H1 (cell line): ENCODE data around the gene DDX3X. TPM values are rescaled to one million over a fixed set of nuclear protein-coding genes. Genes with fewer than 3 reads are reported as not detected.

ENCODE experiments used
- ASH2L ChIP-seq: fragments of 200-600, 300-600 bp; sonication (generic); IDR thresholded peaks from one replicate; pipeline ENCODE4 v1.7.1; 2017; ENCODE audit warnings: low read length
- CTBP2 ChIP-seq: IDR thresholded peaks from 2 replicates; pipeline ENCODE4 v1.7.0; 2011; ENCODE audit warnings: borderline replicate concordance, mild to moderate bottlenecking, moderate library complexity, mixed read lengths, low read length; ENCODE audit not compliant: insufficient read depth, insufficient read length
- HDAC6 ChIP-seq: IDR thresholded peaks from one replicate; pipeline ENCODE4 v1.7.1; 2012; ENCODE audit warnings: low read depth, mild to moderate bottlenecking, inconsistent platforms, low read length, moderate library complexity
- KDM5A ChIP-seq: fragments of 200-600 bp; IDR thresholded peaks from 2 replicates; pipeline ENCODE4 v1.7.1; 2012; ENCODE audit warnings: mild to moderate bottlenecking, low read length, inconsistent platforms, mixed read lengths
- MAFK ChIP-seq: IDR thresholded peaks from 2 replicates; pipeline ENCODE4 v1.6.1; 2012; ENCODE audit warnings: low read depth, mild to moderate bottlenecking, improper control_type of control experiment, low read length
- SIRT6 ChIP-seq: IDR thresholded peaks from one replicate; pipeline ENCODE4 v1.7.1; 2012; ENCODE audit warnings: low read length, inconsistent platforms
- polyA plus RNA-seq, 7 experiments: library from polyadenylated mRNA; depleted of rRNA in 3 of 7; stranded (reverse) in 5 of 7; unstranded in 2 of 7; fragments of >200 nt in 5 of 7; fragments of 200-250 nt in 2 of 7; gene quantifications; 1 replicate in 5 of 7; 2 replicates in 1 of 7; 4 replicates in 1 of 7; pipeline versions ENCODE4 v1.2.1 to v1.2.3, GENCODE V29; 2011 to 2013; ENCODE audit warnings: missing spikeins in 2 of 7, mixed read lengths in 2 of 7
- total RNA-seq: library from RNA; stranded (reverse); fragmentation: NEBNext Ultra II Directional; extraction: Animal tissue kit (Norgen Biotek cat#: 25700); gene quantifications from 2 replicates; pipeline ENCODE4 v1.2.1, GENCODE V29; 2021

The DDX3X gene
- total and polyA plus RNA-seq, 2 of the 8 experiments (the other 6 are each of a cell fraction or from before 2014, with no cell fraction given): 39.4 to 291 TPM

DNA sequence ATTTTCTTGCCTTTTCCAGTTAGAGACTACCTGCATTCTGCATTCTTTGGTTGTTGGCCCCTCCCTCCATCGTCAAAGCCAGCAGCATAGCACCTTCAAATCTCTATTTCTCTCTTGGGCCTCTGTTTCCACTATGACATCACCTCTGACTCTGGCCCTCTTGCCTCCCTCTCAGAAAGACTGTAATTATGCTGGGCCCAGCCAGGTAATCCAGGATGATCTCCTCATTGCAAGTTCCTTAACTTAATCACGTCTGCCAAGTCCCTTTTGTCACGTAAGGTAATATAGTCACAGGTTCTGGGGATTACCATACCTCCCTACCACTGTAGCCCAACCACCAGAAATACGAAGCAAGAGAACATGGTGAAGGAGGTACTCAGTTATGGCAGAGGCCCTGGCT lies 73.9 kb downstream of the DDX3X start (continued):
- no peak for TF ChIP-seq ASH2L
- no peak for TF ChIP-seq KDM5A
- no peak for TF ChIP-seq CTBP2
- no peak for TF ChIP-seq MAFK
- no peak for TF ChIP-seq SIRT6
- no peak for TF ChIP-seq HDAC6
